ENCODE data around the gene POC5.

Gene POC5

GRCh38 chr5:75672616-75673015 is 44.6 kb downstream of the POC5 start:
- Histone ChIP-seq H3K9me3 (ENCODE audit: insufficient read depth, low read length) (no peaks in the 10 kb centered on the region), H3K36me3 (replicated peaks; ENCODE audit: low read depth, low read length) (peaks cover 13% of the 10 kb centered on the region), H3K4me1 (ENCODE audit: low read length) (peaks cover 27% of the 10 kb centered on the region), H2AFZ (ENCODE audit: low read depth, low read length) (no peak overlapping the region), H4K20me1 (ENCODE audit: insufficient read depth, low read length) (no peaks in the 10 kb centered on the region), H3K4me2 (ENCODE audit: low read length) (no peak overlapping the region), H3K27ac (ENCODE audit: low read length) (no peak overlapping the region), H3K79me2 (ENCODE audit: low read length) (no peaks in the 10 kb centered on the region), H3K4me3 (ENCODE audit: low read length) (no peak overlapping the region), H3K9ac (ENCODE audit: low read length) (no peak overlapping the region), H3K27me3 (ENCODE audit: low read depth, low read length) (no peaks in the 10 kb centered on the region)
- TF ChIP-seq EZH2phosphoT487 (IDR thresholded peaks at IDR 0.05; ENCODE audit: low read depth), result no peak
- TF ChIP-seq CTCF (IDR thresholded peaks at IDR 0.05; ENCODE audit: low read depth, low read length), result no peak

DNA sequence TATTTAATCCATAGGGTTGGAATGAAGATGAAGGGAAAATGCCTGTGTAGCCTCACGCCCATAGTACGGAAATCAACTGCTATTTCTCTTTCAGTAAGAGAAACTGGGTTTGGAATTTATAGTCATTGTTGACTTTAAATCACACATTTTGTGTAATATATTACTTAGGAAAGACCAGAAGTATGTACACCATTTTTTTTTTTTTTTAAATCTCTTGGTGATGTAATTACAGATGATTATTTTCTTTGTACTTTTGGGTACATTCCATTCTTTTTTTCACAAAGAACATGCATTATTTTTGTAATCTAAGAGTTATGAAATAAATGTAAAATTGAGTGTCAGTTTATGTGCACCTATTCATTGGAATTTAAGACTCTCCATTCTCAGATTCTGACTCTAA is 45.7 kb downstream of the POC5 start:
- Histone ChIP-seq H2AFZ (ENCODE audit: low read depth, low read length) (no peak overlapping the region), H3K4me1 (ENCODE audit: low read length) (peaks cover 36% of the 10 kb centered on the region), H3K79me2 (ENCODE audit: low read length) (no peaks in the 10 kb centered on the region), H3K4me3 (ENCODE audit: low read length) (no peak overlapping the region), H3K9me3 (ENCODE audit: insufficient read depth, low read length) (no peaks in the 10 kb centered on the region), H3K27me3 (ENCODE audit: low read depth, low read length) (no peaks in the 10 kb centered on the region), H3K36me3 (replicated peaks; ENCODE audit: low read depth, low read length) (peaks cover 13% of the 10 kb centered on the region), H3K27ac (ENCODE audit: low read length) (no peak overlapping the region), H3K9ac (ENCODE audit: low read length) (no peak overlapping the region), H4K20me1 (ENCODE audit: insufficient read depth, low read length) (no peaks in the 10 kb centered on the region), H3K4me2 (ENCODE audit: low read length) (no peak overlapping the region)
- no peak for TF ChIP-seq EZH2phosphoT487 (IDR thresholded peaks at IDR 0.05; ENCODE audit: low read depth)
- no peak for TF ChIP-seq CTCF (IDR thresholded peaks at IDR 0.05; ENCODE audit: low read depth, low read length)

- no peak overlapping the region for H2AFZ ChIP-seq (ENCODE audit: low read depth, low read length)
- no peaks in the 10 kb centered on the region for H4K20me1 ChIP-seq (ENCODE audit: insufficient read depth, low read length)
- no peak overlapping the region for H3K4me2 ChIP-seq (ENCODE audit: low read length)
- no peak for TF ChIP-seq CTCF (IDR thresholded peaks at IDR 0.05; ENCODE audit: low read depth, low read length)
- no peak for TF ChIP-seq EZH2phosphoT487 (IDR thresholded peaks at IDR 0.05; ENCODE audit: low read depth)
- no peaks in the 10 kb centered on the region for H3K79me2 ChIP-seq (ENCODE audit: low read length)
- no peaks in the 10 kb centered on the region for H3K9me3 ChIP-seq (ENCODE audit: insufficient read depth, low read length)
- peaks cover 44% of the 10 kb centered on the region for H3K4me1 ChIP-seq (ENCODE audit: low read length)
- H3K27ac ChIP-seq (ENCODE audit: low read length), result no peak overlapping the region
- peaks cover 10% of the 10 kb centered on the region for H3K36me3 ChIP-seq (replicated peaks; ENCODE audit: low read depth, low read length)
- H3K9ac ChIP-seq (ENCODE audit: low read length), result no peak overlapping the region
- H3K4me3 ChIP-seq (ENCODE audit: low read length), result no peak overlapping the region
- no peaks in the 10 kb centered on the region for H3K27me3 ChIP-seq (ENCODE audit: low read depth, low read length)
Measured at GRCh38 chr5:75670577-75670976, 46.7 kb downstream of the POC5 start.

- peaks cover 45% of the 10 kb centered on the region for H3K4me1 ChIP-seq (ENCODE audit: low read length)
- H3K79me2 ChIP-seq (ENCODE audit: low read length), result no peaks in the 10 kb centered on the region
- H3K27ac ChIP-seq (ENCODE audit: low read length), result peak overlapping the region; percentile 90
- no peaks in the 10 kb centered on the region for H3K9me3 ChIP-seq (ENCODE audit: insufficient read depth, low read length)
- no peak for TF ChIP-seq EZH2phosphoT487 (IDR thresholded peaks at IDR 0.05; ENCODE audit: low read depth)
- no peak for TF ChIP-seq CTCF (IDR thresholded peaks at IDR 0.05; ENCODE audit: low read depth, low read length)
- peak overlapping the region; percentile 73 for H3K9ac ChIP-seq (ENCODE audit: low read length)
- no peaks in the 10 kb centered on the region for H3K27me3 ChIP-seq (ENCODE audit: low read depth, low read length)
- H2AFZ ChIP-seq (ENCODE audit: low read depth, low read length), result peak overlapping the region; percentile 40; the same call in 1 of the 2 replicates
- H4K20me1 ChIP-seq (ENCODE audit: insufficient read depth, low read length), result no peaks in the 10 kb centered on the region
- H3K4me2 ChIP-seq (ENCODE audit: low read length), result peak overlapping the region; percentile 94
- peaks cover 3% of the 10 kb centered on the region for H3K36me3 ChIP-seq (replicated peaks; ENCODE audit: low read depth, low read length)
- H3K4me3 ChIP-seq (ENCODE audit: low read length), result peak overlapping the region; percentile 75
Measured at GRCh38 chr5:75668977-75669689, 48.1 kb downstream of the POC5 start.
